ENCODE data around the gene SPACA1.

SPACA1 gene

DNA sequence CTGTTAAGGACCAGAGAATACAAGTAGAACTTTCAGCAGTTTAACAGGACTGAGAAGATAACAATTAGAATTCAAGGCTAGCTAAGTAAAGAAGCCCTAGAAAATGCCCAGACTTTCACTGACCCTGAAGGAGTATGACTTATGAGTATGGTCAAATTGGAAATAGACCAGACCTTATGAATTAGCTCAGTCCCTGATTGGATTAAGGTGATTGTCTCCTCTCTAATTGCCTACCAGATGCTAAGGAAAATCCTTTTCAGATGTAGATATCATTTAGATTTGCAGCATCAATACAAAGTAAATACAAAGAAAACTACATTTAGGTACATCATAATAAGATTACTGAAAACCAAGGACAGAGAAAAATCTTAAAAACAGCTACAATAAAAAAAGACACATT is 59.6 kb downstream of the SPACA1 start:
- DNase-seq, result no peak

GRCh38 chr6:88111991-88112390 is 64.3 kb downstream of the SPACA1 start:
- no peak for DNase-seq

- DNase-seq, result no peak
Measured at GRCh38 chr6:88114838-88115237, 67.2 kb downstream of the SPACA1 start.

DNA sequence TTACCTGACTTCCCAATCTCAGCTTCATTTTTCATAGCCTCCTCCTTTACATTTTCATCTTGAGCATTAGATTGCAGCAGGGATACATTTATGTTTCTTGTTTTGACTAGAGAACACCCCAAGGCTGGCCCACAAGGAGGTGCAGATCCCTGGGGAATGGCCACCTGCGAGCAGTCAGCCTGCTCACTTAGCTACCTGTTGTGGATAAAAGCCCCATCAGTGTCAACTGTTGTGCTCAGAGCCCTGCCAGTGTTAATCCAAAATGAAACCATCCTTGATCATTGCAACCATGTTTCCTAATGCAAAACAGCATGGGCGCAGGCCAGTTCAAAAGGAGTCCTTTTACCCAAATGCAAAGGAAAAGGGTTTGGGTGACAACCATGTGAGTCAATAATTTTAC is 67.7 kb downstream of the SPACA1 start:
- DNase-seq, result no peak

GRCh38 chr6:88116276-88116675 is 68.6 kb downstream of the SPACA1 start:
- DNase-seq, result no peak
